K562 (cell line): ENCODE results near the gene TSC22D2. TPM values are rescaled to one million over a fixed set of nuclear protein-coding genes. Genes with fewer than 3 reads are reported as not detected.
A peak's percentile ranks its signal among the peaks of the same experiment; 100 is the strongest.

Source experiments
- BCLAF1 ChIP-seq, 2 experiments: fragments of 450-650 bp in 1 of 2; IDR thresholded peaks; 2 replicates each; pipeline ENCODE4 v1.6.1; 2011 to 2017; ENCODE audit warnings: low read depth in 2 of 2, antibody characterized with exemption in 1 of 2, borderline replicate concordance in 1 of 2, low read length in 1 of 2, mild to moderate bottlenecking in 1 of 2, mixed read lengths in 1 of 2; ENCODE audit not compliant: control insufficient read depth in 1 of 2
- CBFA2T3 ChIP-seq: fragments of 450-650 bp; IDR thresholded peaks from 2 replicates; pipeline ENCODE4 v1.6.1; 2017
- CHD2 ChIP-seq: IDR thresholded peaks from 2 replicates; pipeline ENCODE4 v1.6.1; 2011; ENCODE audit warnings: low read depth, low read length
- GTF2B ChIP-seq: IDR thresholded peaks from 2 replicates; pipeline ENCODE4 v1.6.1; 2011; ENCODE audit not compliant: insufficient read length; ENCODE audit errors: extremely low read depth
- MNT ChIP-seq, 2 experiments: fragments of 450-650 bp; conservative IDR thresholded peaks; 2 replicates each; pipeline ENCODE4 v1.6.1; 2017; ENCODE audit warnings: mild to moderate bottlenecking in 2 of 2, moderate library complexity in 2 of 2
- NR1H2 ChIP-seq: sonication (generic); formaldehyde crosslinking; IDR thresholded peaks from 2 replicates; pipeline ENCODE4 v1.4.0; 2020; ENCODE audit warnings: mild to moderate bottlenecking, missing genetic modification reagents
- PBX2 ChIP-seq, 2 experiments: IDR thresholded peaks in 1 of 2; conservative IDR thresholded peaks in 1 of 2; 2 replicates each; pipeline ENCODE4 v1.6.1; 2016; ENCODE audit warnings: low read depth in 2 of 2, mild to moderate bottlenecking in 1 of 2, missing compliant biosample characterization in 1 of 2, missing genetic modification characterization in 1 of 2, moderate library complexity in 1 of 2
- SP2 ChIP-seq: IDR thresholded peaks from 2 replicates; pipeline ENCODE4 v1.6.1; 2011; ENCODE audit warnings: mild to moderate bottlenecking, low read depth, low read length, moderate library complexity; ENCODE audit not compliant: poor library complexity, severe bottlenecking; ENCODE audit errors: extremely low read depth
- SRF ChIP-seq, 2 experiments: fragments of 250-450, 450-650 bp in 1 of 2; sonication (Bioruptor Pico) in 1 of 2; sonication (generic) in 1 of 2; formaldehyde crosslinking; IDR thresholded peaks; 2 replicates each; pipeline versions ENCODE4 v1.5.0 to v1.5.1; 2020 to 2022; ENCODE audit warnings: mild to moderate bottlenecking in 1 of 2, missing genetic modification reagents in 1 of 2
- STAG1 ChIP-seq: sonication (generic); formaldehyde crosslinking; IDR thresholded peaks from 2 replicates; pipeline ENCODE4 v1.5.0; 2020; ENCODE audit warnings: missing genetic modification reagents, borderline replicate concordance
- STAT5A ChIP-seq: IDR thresholded peaks from 2 replicates; pipeline ENCODE4 v1.6.1; 2012; ENCODE audit warnings: low read length, inconsistent platforms, borderline replicate concordance
- TAL1 ChIP-seq: fragments of 450-650 bp; IDR thresholded peaks from 2 replicates; pipeline ENCODE4 v1.6.1; 2016; ENCODE audit warnings: mild to moderate bottlenecking
- WHSC1 ChIP-seq: IDR thresholded peaks from one replicate; pipeline ENCODE4 v1.6.1; 2012; ENCODE audit warnings: low read length, control low read depth, inconsistent platforms
- ZNF639 ChIP-seq, 2 experiments: fragments of 200-800 bp in 1 of 2; sonication (Bioruptor generic) in 1 of 2; sonication (generic) in 1 of 2; formaldehyde crosslinking in 1 of 2; IDR thresholded peaks in 1 of 2; conservative IDR thresholded peaks in 1 of 2; 2 replicates each; pipeline versions ENCODE4 v1.5.0 to v1.6.1; 2016 to 2020; ENCODE audit warnings: missing compliant biosample characterization in 1 of 2, missing genetic modification characterization in 1 of 2, missing genetic modification reagents in 1 of 2
- ZNF766 ChIP-seq: fragments of 200-800 bp; sonication (Bioruptor generic); conservative IDR thresholded peaks from 2 replicates; pipeline ENCODE4 v1.6.1; 2016; ENCODE audit warnings: missing genetic modification characterization, missing compliant biosample characterization
- polyA plus RNA-seq, 8 experiments: library from polyadenylated mRNA; depleted of rRNA in 4 of 8; stranded (reverse) in 5 of 8; unstranded in 3 of 8; fragments of >200 nt; fragmentation: Nextera tagmentation in 2 of 8; fragmentation: Illumina TruSeq in 1 of 8; extraction: Ambion mirVana in 2 of 8; extraction: Trizol in 1 of 8; gene quantifications; 2 replicates each; pipeline versions ENCODE4 v1.2.1 to v1.2.3, GENCODE V29; 2011 to 2014; ENCODE audit warnings: inconsistent platforms in 1 of 8, missing spikeins in 1 of 8
- total RNA-seq, 7 experiments: library from RNA; depleted of rRNA in 6 of 7; stranded (reverse); fragments of >200 nt in 6 of 7; fragmentation: Illumina TruSeq in 2 of 7; extraction: Trizol in 2 of 7; gene quantifications; 2 replicates each; pipeline versions ENCODE4 v1.2.1 to v1.2.3, GENCODE V29; 2011 to 2021; ENCODE audit warnings: low replicate concordance in 1 of 7

Gene TSC22D2
- total and polyA plus RNA-seq, 9 of the 15 experiments (the other 6 are each of a cell fraction or from before 2014, with no cell fraction given), result 5.5 to 44.0 (median 19.3) TPM

- TF ChIP-seq PBX2 (CRISPR knock-in tag; IDR thresholded peaks at IDR 0.05; ENCODE audit: low read depth) (no peak), PBX2 (tag; conservative IDR thresholded peaks at IDR 0.05; ENCODE audit: low read depth) (peak; percentile 68), STAT5A (peak; percentile 99), CHD2 (no peak), CBFA2T3 (peak; percentile 89), ZNF766 (0 out of 2 replicates have a peak, but pooled peaks have one; percentile 31), MNT (conservative IDR thresholded peaks at IDR 0.05) (peak in 1 of 2 experiments; percentile 50; a peak in 2 of 4 replicates), NR1H2 (CRISPR knock-in tag) (no peak), TAL1 (peak; percentile 73), ZNF639 (CRISPR knock-in tag; conservative IDR thresholded peaks at IDR 0.05 in 1 of 2, IDR thresholded peaks at IDR 0.05 in 1 of 2) (0 out of 4 replicates have a peak, but pooled peaks of 1 of the 2 experiments have one; percentile 4), GTF2B (no peak), STAG1 (CRISPR knock-in tag) (no peak), WHSC1 (no peak), BCLAF1 (IDR thresholded peaks at IDR 0.05; ENCODE audit: borderline replicate concordance in 1 of 2, control insufficient read depth in 1 of 2, low read depth in 2 of 2, low read length in 1 of 2) (0 out of 4 replicates have a peak, but pooled peaks of 1 of the 2 experiments have one; percentile 9), SRF (CRISPR knock-in tag; IDR thresholded peaks at IDR 0.05) (no peak; a peak in 1 of 4 replicates), SP2 (no peak)
Measured at GRCh38 chr3:150451329-150452048, 43.4 kb downstream of the TSC22D2 start (continued).
